HG03060 (cell line): ENCODE measurements around the gene PRCD.

Experiments
- ATAC-seq: cut with Tn5 transposase; IDR thresholded peaks from one replicate; pipeline ENCODE4 v1.9.1; 2021; ENCODE audit warnings: low read depth, moderate number of reproducible peaks; ENCODE audit not compliant: unreplicated experiment

PRCD gene

GRCh38 chr17:76586741-76587487 lies 47.1 kb downstream of the PRCD start:
- ATAC-seq, result no peak

GRCh38 chr17:76588182-76588581 lies 48.3 kb downstream of the PRCD start:
- no peak for ATAC-seq

GRCh38 chr17:76593384-76593826 lies 53.6 kb downstream of the PRCD start:
- no peak for ATAC-seq

GRCh38 chr17:76593959-76594358 lies 54.1 kb downstream of the PRCD start:
- no peak for ATAC-seq

GRCh38 chr17:76594690-76595089 lies 54.8 kb downstream of the PRCD start:
- ATAC-seq, result no peak
